HPDE6-E6E7 (cell line): ENCODE measurements around the gene AJUBA.
A peak's percentile ranks its signal among the peaks of the same experiment; 100 is the strongest.
"Not testable (repeated sequence)": the region's sequence is repeated elsewhere in the genome, so short reads cannot be mapped to it uniquely, and the experiment has no call there.

Experiments used
- DNase-seq: peaks from one replicate; pipeline ENCODE4 v3.0.0; 2011; ENCODE audit warnings: missing footprints; ENCODE audit errors: extremely low spot score

AJUBA gene

GRCh38 chr14:22951795-22952194 is 30.6 kb downstream of the AJUBA start:
- not testable (repeated sequence) for DNase-seq

GRCh38 chr14:22945642-22946041 is 36.7 kb downstream of the AJUBA start:
- DNase-seq, result no peak

- DNase-seq, result no peak
Measured at GRCh38 chr14:22939684-22940083, 42.7 kb downstream of the AJUBA start.

GRCh38 chr14:22935156-22935555 is 47.2 kb downstream of the AJUBA start:
- DNase-seq, result no peak

- DNase-seq, result no peak
Measured at GRCh38 chr14:22932146-22932545, 50.2 kb downstream of the AJUBA start.

GRCh38 chr14:22929961-22930364 is 52.4 kb downstream of the AJUBA start:
- DNase-seq, result no peak

GRCh38 chr14:22929104-22929960 is 53.0 kb downstream of the AJUBA start, which contains the start of gene PRMT5:
PRMT5 (minus strand) TSS chr14:22929376; CDS start chr14:22929361, 15 bp downstream.
- DNase-seq, result peak; percentile 98

GRCh38 chr14:22928237-22929103 is 53.9 kb downstream of the AJUBA start:
- no peak for DNase-seq

- DNase-seq, result peak; percentile 78
Measured at GRCh38 chr14:22926316-22926715, 56.0 kb downstream of the AJUBA start.

- no peak for DNase-seq
Measured at GRCh38 chr14:22925513-22925912, 56.8 kb downstream of the AJUBA start.

GRCh38 chr14:22923746-22924145 is 58.6 kb downstream of the AJUBA start:
- no peak for DNase-seq

GRCh38 chr14:22922294-22922693 is 60.1 kb downstream of the AJUBA start:
- DNase-seq, result no peak
